HUES6 (cell line): ENCODE measurements around the gene PBX1.

Source experiments
- H3K27ac ChIP-seq: 2 replicates; pipeline ENCODE4 v1.7.0; 2013; ENCODE audit warnings: low read depth, mild to moderate bottlenecking, low read length, inconsistent platforms
- H3K27me3 ChIP-seq: 2 replicates; pipeline ENCODE4 v1.6.1; 2013; ENCODE audit warnings: low read length; ENCODE audit not compliant: control insufficient read depth, insufficient read depth
- H3K36me3 ChIP-seq: 2 replicates; pipeline ENCODE4 v1.6.1; 2013; ENCODE audit warnings: low read length; ENCODE audit not compliant: control insufficient read depth, insufficient read depth
- H3K4me1 ChIP-seq: 2 replicates; pipeline ENCODE4 v1.6.1; 2013; ENCODE audit warnings: low read length; ENCODE audit not compliant: control insufficient read depth, insufficient read depth
- H3K4me3 ChIP-seq: 2 replicates; pipeline ENCODE4 v1.5.1; 2013; ENCODE audit warnings: low read depth, low read length
- H3K9ac ChIP-seq: one replicate; pipeline ENCODE4 v1.6.1; 2013; ENCODE audit warnings: mild to moderate bottlenecking, low read length
- H3K9me3 ChIP-seq: 2 replicates; pipeline ENCODE4 v1.6.1; 2013; ENCODE audit warnings: low read depth, low read length; ENCODE audit not compliant: control insufficient read depth, insufficient read depth

Gene PBX1

DNA sequence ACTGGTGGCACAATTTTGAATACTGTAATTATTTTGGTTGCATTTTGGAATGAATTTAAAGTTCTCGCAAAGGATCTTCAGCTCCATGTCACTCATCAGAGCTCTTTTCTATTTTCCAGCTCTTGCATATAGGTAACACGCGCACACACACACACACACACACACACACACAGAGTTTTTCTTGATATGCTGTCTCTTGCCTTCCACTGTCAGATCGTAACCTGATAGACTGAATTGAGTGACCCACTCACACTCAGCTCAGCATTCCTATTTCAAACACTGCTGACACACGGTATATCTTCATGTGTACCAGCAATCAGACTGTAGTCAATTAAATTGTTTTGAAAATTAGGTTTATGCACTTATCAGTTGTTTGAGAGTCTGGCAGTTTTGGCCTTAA is 214.1 kb downstream of the PBX1 start:
- no peak overlapping the region for H3K27ac ChIP-seq
- no peaks in the 10 kb centered on the region for H3K27me3 ChIP-seq
- H3K9me3 ChIP-seq = no peaks in the 10 kb centered on the region
- peaks cover 60% of the 10 kb centered on the region for H3K4me1 ChIP-seq
- H3K36me3 ChIP-seq = no peaks in the 10 kb centered on the region
- no peak overlapping the region for H3K4me3 ChIP-seq
- H3K9ac ChIP-seq = no peak overlapping the region

DNA sequence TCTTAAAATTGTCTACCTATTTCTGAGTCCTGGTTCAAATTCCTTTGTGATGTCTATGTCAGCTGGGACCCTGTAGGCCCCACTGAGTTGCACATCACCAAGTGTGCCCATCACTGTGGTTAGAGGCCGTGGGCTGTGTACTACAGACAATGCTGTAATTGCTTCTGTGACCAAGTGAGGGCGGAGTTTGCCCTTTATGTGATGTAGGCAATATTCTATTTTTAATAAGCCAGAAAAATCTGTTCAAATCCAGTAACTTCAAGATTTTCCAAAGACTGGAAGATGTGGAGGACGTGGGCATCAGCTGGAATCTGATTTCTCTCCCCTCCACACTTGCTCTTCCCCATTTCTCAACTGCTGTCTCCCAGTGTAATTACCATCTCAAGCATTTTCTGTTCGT is 215.4 kb downstream of the PBX1 start:
- H3K36me3 ChIP-seq = no peaks in the 10 kb centered on the region
- H3K9me3 ChIP-seq = no peaks in the 10 kb centered on the region
- H3K27me3 ChIP-seq = no peaks in the 10 kb centered on the region
- H3K9ac ChIP-seq = no peak overlapping the region
- no peak overlapping the region for H3K4me3 ChIP-seq
- H3K4me1 ChIP-seq = peaks cover 60% of the 10 kb centered on the region
- H3K27ac ChIP-seq = peak overlapping the region; percentile 14; the same call in 1 of the 2 replicates

DNA sequence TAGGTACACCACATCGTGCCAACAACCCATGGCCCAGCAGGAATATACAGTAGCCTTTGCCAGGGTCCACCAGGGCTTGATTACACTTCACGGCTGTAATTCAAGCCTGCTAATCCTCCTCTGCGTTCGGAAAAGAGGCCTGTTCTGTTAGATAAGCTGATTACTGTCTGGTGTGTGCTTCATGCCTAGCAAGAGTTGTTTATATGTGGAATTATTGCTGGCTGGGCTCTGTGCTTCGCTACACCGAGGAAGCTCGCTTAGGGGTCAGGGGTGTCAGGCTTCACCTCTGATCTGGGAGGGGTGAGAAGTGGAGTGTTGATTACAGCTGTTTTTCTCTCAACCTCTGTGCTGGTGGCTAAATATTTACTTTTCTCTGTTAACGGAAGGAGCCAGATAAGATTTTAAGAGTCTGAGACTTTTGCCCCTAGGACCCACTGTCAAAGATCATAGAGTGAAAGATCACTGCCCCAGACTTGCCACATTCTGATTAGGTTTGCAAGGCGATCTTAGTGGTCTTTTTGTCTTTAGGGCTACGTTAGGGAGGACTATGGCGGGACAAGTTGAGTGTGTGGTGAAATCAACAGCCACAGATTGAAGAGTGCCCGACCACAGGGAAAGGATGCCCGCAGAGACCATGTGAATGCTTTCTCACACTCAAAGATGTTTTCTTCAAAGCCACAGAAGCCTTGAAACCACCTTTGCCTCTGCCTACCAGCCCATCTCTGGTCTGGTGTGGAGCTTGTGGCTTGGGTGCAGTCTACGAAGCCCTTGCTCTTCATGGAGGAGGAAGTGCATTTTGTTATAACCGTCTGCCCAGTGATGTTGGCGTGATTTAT is 216.1 kb downstream of the PBX1 start:
- no peak overlapping the region for H3K4me3 ChIP-seq
- H3K9ac ChIP-seq = no peak overlapping the region
- peaks cover 65% of the 10 kb centered on the region for H3K4me1 ChIP-seq
- no peaks in the 10 kb centered on the region for H3K9me3 ChIP-seq
- peak overlapping the region; percentile 14; the same call in 1 of the 2 replicates for H3K27ac ChIP-seq
- H3K36me3 ChIP-seq = no peaks in the 10 kb centered on the region
- no peaks in the 10 kb centered on the region for H3K27me3 ChIP-seq

DNA sequence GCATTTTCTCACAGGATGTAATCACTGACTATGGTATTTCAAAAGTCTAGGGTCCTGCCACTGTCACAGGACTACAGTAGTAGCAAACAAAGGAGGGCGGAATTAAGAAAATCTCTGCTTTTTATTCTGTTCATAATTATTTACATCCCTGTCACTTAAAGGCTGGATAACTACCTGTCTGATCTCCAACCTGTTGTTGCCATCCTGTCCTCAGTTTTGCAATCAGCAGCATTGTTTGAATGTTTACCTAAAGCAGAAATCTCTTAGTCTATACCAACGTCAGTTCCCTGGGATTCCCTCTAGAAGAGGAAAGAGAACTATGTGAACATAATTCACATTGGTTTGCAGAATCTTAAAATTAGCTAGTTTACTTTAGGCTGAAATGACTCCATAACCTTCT is 218.5 kb downstream of the PBX1 start:
- Histone ChIP-seq H3K27ac (no peak overlapping the region), H3K9ac (no peak overlapping the region), H3K4me3 (no peak overlapping the region), H3K4me1 (peaks cover 56% of the 10 kb centered on the region), H3K9me3 (no peaks in the 10 kb centered on the region), H3K36me3 (no peaks in the 10 kb centered on the region), H3K27me3 (no peaks in the 10 kb centered on the region)

DNA sequence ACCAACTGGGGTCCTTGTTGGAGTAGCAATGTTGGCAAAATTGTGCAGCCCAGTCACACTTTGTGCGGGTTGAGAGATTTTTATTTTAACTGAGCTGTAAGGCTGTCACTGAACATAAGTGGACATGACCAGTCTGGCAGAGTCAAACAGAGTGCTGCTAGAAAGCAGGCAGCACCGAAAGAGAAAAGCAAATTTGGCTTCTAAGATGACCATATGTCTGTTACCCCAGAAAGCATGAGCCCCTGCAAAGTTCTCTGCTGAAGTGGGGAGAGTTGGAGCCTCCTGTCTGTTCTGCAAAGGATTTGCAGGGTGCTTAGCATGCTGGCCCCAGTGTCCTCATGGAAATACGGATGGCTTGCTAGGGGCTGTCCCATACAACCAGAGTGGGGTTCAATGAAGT is 220.4 kb downstream of the PBX1 start:
- no peaks in the 10 kb centered on the region for H3K27me3 ChIP-seq
- peaks cover 40% of the 10 kb centered on the region for H3K4me1 ChIP-seq
- no peaks in the 10 kb centered on the region for H3K36me3 ChIP-seq
- H3K9me3 ChIP-seq = no peaks in the 10 kb centered on the region
- no peak overlapping the region for H3K4me3 ChIP-seq
- H3K9ac ChIP-seq = no peak overlapping the region
- H3K27ac ChIP-seq = no peak overlapping the region

DNA sequence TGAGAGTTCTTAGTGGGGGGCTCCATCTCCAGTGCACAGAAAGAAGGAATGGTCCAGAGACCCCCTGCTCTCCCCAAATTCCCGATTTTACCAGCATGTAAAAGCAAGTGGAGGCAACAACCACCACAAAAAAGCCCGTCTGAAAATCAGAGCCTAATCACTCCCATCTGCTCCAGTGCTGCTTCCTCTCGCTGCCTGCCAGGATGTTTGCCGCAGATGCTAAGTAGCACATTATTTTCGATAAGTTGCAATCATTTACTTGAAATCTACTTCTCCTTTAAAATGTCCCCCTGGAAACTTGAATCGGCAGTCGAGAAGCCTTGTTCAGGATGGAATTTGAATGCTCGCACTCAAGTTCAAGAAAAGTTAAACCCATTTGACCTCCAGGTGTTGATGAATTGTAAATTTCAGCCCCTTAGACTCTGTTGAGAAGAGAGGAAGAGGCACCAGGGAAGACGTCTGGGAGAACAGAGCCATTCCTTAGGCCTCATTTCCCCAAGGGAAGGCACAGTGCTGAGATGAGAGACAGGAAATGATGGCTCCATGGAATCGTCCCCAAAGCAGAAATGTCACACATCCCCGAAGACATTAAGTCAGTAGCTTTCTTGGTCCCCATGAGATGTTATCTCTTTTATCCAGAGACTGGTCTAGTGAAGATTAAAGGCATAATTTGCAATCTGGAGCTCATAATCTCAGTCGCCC is 221.3 kb downstream of the PBX1 start:
- no peak overlapping the region for H3K9ac ChIP-seq
- no peaks in the 10 kb centered on the region for H3K27me3 ChIP-seq
- H3K27ac ChIP-seq = no peak overlapping the region
- H3K4me1 ChIP-seq = peaks cover 31% of the 10 kb centered on the region
- no peak overlapping the region for H3K4me3 ChIP-seq
- no peaks in the 10 kb centered on the region for H3K36me3 ChIP-seq
- no peaks in the 10 kb centered on the region for H3K9me3 ChIP-seq

DNA sequence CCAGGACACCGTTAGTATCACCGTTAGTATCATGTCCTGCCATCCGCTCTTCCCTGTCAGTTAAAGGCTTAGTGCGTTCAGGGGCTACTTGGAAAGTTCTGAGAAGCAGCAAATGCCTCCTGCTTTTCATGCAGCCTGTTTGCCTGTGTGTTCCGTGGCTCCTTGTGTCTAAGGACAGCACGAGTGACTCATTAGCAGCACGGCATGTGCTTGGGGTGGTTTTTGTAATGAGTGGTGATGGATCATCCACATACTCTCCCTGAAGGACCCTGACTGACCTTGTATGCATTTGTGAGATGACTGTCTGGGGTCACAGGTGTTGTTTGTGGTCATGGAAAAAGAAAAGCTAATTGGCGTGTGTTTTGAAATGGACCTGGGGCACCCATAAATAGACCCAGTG is 221.9 kb downstream of the PBX1 start:
- Histone ChIP-seq H3K27me3 (no peaks in the 10 kb centered on the region), H3K4me3 (no peak overlapping the region), H3K9ac (no peak overlapping the region), H3K4me1 (peaks cover 30% of the 10 kb centered on the region), H3K36me3 (no peaks in the 10 kb centered on the region), H3K27ac (no peak overlapping the region), H3K9me3 (no peaks in the 10 kb centered on the region)

DNA sequence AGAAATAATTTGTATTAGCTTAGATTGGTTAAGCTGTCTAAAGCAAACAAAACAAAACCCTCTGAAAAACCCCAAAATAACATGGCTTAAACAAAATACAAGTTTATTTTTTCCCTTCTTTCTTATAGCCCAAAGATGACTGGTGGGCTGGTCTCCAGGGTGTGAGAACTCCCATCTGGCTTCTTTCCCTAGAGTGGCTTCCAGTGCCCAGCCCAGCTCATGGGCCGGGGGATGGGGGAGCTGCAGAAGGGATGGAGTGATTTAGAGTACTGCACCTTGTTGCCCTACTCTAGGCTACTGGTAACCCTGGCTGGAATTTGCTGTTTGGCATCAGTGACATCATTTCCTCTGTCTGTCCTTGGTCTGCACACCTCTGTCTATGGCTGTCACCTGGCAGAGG is 223.0 kb downstream of the PBX1 start:
- H3K4me1 ChIP-seq = peaks cover 35% of the 10 kb centered on the region
- no peaks in the 10 kb centered on the region for H3K36me3 ChIP-seq
- H3K27ac ChIP-seq = no peak overlapping the region
- no peaks in the 10 kb centered on the region for H3K9me3 ChIP-seq
- no peaks in the 10 kb centered on the region for H3K27me3 ChIP-seq
- H3K4me3 ChIP-seq = no peak overlapping the region
- no peak overlapping the region for H3K9ac ChIP-seq

DNA sequence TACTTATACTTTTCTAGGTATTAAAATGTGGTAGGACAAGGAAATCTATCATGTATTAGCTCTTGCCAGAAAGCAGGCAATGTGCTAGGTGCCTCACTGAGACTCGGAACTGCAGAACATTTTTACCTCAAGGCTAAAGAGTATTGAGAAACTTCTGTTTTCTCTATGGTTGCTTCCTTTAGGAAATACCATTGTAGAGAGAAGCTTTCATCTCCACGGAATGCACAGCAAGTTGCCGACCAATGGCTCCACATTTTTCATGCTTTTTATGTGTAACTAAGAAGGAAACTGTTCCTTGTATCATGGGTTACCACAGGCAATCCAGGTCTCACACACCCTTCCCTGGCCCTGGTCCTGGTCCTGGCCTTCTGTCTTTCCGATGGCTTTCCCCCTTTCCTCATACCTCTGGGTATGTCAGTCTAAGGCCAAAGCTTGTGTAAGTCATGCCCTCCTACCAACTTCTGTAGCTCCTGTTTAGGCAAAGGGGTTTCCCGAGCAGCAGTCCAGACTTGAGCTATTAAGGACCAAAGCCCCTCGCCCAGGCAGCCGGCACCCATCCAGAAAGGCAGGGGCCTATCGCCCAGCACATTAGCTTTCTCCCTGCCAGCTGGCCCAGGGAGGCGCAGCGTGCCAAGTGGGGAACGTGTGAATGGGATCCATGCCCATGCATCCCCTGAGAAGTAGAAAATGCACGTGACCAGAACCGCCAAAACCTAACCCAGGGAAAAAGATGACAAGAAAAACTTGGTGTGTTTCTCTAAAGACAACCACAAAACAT is 225.0 kb downstream of the PBX1 start:
- H3K4me3 ChIP-seq = no peak overlapping the region
- H3K9me3 ChIP-seq = no peaks in the 10 kb centered on the region
- peaks cover 49% of the 10 kb centered on the region for H3K4me1 ChIP-seq
- H3K9ac ChIP-seq = no peak overlapping the region
- no peaks in the 10 kb centered on the region for H3K27me3 ChIP-seq
- H3K27ac ChIP-seq = no peak overlapping the region
- no peaks in the 10 kb centered on the region for H3K36me3 ChIP-seq

DNA sequence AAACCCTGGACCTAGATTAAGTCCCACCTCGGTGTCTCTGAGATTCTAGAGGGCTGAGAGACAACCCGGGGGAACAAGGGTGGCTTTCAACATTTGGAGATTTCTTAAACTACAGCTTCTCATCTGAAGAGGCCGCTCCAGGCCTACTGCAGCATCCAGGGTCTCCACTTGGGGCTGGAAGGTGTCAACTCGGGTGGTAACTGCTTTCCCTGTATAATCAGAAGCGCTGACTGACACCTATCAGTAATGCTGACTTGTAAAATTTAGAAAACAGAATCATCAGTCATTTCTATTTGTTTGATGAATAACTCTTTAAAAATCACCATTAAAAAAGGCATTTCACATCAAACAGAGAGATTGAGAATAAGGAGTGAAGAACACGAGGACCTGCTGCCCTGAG is 226.0 kb downstream of the PBX1 start:
- no peak overlapping the region for H3K9ac ChIP-seq
- H3K27ac ChIP-seq = no peak overlapping the region
- H3K4me1 ChIP-seq = peaks cover 49% of the 10 kb centered on the region
- H3K9me3 ChIP-seq = no peaks in the 10 kb centered on the region
- H3K36me3 ChIP-seq = no peaks in the 10 kb centered on the region
- H3K4me3 ChIP-seq = no peak overlapping the region
- H3K27me3 ChIP-seq = no peaks in the 10 kb centered on the region
